ENCODE results near the gene TMEM25. TPM values are rescaled to one million over a fixed set of nuclear protein-coding genes. Genes with fewer than 3 reads are reported as not detected.

The TMEM25 gene
- polyA plus RNA-seq, 3 donors = 5.5 to 13.4 (median 6.4) TPM

DNA sequence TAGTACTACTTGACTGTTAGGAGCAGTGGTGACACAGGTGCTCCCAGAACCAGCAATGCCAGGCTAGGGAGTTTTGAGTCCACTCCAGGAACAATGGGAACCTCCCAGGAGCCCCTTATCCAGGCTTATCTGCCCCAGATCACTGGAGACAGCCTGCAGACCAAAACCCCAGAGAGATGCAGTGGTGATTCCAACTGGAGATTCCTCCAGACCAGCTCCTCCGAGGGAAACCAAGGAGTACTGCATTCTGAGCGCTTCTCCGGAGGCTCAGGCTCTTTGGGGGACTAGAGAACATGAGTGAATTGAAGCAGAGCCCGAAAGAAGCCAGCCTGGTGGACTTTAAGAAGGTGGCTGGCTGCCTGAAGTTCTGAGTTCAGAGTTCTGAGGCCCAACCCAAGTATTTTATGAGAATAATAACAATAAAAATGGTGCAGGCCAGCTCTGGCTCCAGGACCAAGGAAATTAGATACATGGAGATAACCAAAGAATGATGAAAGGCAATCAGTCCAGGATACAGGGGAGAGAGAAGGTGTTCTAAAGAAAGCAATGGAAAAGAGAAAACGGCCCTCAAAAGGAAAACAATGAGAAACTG lies 1.3 kb upstream of the TMEM25 start:
- WGBS, 3 donors = 58 to 80% (median 76%) methylated on average over 5 of the region's 5 CpGs
- H3K27ac ChIP-seq (ENCODE audit: low read depth, low read length) = no peak overlapping the region

DNA sequence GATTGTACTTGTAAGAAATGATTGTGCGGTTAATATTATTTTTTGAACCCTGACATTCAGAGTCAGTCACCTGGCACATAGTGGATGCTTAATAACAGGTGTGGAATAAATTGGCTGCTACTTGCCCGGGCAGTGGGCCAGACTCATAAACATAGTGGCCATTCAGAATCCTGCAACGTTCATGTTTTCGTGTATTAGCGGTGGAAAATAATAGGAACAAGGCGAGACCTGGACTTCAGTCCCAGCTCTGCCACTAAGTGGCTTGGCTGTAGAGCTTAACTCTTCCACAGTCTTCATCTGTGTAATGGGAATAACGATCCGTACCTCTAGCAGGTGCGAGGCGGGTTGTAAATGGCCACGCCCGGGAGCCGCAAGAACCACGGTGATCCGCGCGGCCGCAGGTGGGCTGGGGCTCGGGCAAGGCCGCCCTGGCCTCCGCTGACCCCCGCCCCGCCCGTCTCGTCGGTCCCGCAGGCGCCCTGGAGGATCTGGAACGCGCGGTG lies 761 bp upstream of the TMEM25 start:
- no peak overlapping the region for H3K27ac ChIP-seq (ENCODE audit: low read depth, low read length)
- 2 to 5% (median 3%) methylated on average over 23 to 31 of the region's 31 CpGs for WGBS, 3 donors

DNA sequence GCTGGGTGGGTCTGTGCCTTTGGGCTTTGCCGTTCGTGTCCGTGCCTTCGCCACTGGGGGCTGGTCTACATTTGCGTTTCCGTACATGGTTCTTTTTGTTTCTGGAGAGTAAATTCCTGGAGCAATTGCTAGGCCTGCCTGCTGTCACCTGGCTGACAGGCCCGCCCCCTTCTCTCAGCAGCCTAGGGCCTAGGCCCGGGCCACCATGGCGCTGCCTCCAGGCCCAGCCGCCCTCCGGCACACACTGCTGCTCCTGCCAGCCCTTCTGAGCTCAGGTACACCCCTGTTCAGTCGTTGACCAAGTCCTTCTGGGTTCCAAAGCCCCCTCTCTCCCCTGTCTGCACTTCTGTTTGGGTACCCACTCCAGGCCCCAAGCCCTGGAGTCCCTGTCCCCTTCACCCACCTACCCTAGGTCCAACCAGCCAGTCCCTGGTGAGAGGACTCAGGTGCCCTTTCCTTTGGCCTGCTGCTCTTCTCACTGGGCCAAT lies 649 bp downstream of the TMEM25 start:
- no peak overlapping the region for H3K27ac ChIP-seq (ENCODE audit: low read depth, low read length)
- 12 to 30% (median 26%) methylated on average over 12 of the region's 12 CpGs for WGBS, 3 donors

DNA sequence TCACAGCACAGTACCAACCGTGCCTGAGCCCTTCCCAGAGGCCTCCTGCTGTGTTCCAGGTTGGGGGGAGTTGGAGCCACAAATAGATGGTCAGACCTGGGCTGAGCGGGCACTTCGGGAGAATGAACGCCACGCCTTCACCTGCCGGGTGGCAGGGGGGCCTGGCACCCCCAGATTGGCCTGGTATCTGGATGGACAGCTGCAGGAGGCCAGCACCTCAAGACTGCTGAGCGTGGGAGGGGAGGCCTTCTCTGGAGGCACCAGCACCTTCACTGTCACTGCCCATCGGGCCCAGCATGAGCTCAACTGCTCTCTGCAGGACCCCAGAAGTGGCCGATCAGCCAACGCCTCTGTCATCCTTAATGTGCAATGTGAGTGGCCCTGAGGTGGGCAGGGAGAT lies 1.1 kb downstream of the TMEM25 start:
- H3K27ac ChIP-seq (ENCODE audit: low read depth, low read length) = no peak overlapping the region

GRCh38 chr11:118532852-118533768 lies 2.1 kb downstream of the TMEM25 start:
- 91 to 96% (median 93%) methylated on average over 18 to 19 of the region's 19 CpGs for WGBS, 3 donors
- no peak overlapping the region for H3K27ac ChIP-seq (ENCODE audit: low read depth, low read length)

More for the DNA sequence above, 1.1 kb downstream of the TMEM25 start:
- 74 to 94% (median 89%) methylated on average over 10 of the region's 10 CpGs for WGBS, 3 donors

DNA sequence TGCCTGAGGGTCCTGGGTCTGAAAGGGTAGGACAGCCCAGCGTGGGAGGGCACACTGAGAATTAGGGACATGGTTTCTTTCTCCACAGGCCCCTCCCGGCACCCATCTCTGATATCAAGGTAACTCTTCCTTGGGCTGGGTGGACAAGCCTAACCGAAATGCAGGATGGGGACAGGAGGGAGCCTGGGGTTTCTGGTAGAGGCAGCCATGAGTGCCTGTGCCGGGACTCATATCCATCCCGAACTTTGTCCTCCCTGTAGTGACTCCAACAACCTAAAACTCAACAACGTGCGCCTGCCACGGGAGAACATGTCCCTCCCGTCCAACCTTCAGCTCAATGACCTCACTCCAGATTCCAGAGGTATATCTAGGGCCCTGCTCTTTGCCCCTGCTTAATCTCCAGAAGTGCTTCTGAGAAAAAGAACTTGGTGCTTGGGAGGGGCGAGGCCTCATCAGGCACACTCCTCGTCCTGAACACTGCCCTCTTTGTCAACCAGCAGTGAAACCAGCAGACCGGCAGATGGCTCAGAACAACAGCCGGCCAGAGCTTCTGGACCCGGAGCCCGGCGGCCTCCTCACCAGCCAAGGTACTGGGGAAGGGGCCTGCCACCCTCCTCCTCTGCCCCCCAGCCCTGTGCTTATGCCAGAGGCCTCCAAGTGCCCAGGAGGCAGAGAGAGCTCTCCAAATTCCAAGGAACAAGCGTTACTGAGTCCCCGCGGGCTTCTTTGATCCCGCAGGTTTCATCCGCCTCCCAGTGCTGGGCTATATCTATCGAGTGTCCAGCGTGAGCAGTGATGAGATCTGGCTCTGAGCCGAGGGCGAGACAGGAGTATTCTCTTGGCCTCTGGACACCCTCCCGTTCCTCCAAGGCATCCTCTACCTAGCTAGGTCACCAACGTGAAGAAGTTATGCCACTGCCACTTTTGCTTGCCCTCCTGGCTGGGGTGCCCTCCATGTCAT lies 3.1 kb downstream of the TMEM25 start:
- no peak overlapping the region for H3K27ac ChIP-seq (ENCODE audit: low read depth, low read length)
- 75 to 84% (median 82%) methylated on average over 27 of the region's 27 CpGs for WGBS, 3 donors

DNA sequence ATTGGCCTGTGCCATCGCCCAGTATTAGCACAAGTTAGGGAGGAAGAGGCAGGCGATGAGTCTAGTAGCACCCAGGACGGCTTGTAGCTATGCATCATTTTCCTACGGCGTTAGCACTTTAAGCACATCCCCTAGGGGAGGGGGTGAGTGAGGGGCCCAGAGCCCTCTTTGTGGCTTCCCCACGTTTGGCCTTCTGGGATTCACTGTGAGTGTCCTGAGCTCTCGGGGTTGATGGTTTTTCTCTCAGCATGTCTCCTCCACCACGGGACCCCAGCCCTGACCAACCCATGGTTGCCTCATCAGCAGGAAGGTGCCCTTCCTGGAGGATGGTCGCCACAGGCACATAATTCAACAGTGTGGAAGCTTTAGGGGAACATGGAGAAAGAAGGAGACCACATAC lies 4.3 kb downstream of the TMEM25 start:
- H3K27ac ChIP-seq (ENCODE audit: low read depth, low read length) = no peak overlapping the region
- WGBS, 3 donors = 72 to 80% (median 76%) methylated on average over 9 of the region's 9 CpGs

DNA sequence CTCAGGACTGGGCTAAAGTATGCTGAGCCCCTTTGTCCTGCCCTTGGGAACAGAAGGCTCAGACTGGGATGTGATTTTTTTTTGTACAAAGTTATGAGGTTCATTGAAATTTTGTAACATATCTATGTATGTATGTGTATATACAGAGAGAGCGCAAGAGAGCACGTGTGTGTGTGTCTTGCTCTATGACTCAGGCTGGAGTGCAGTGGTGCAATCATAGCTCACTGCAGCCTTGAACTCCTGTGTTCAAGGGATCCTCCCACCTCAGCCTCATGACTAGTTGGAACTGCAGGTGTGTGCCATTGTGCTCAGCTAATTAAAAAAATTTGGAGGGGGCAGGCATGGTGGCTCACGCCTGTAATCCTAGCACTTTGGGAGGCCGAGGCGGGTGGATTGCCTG lies 5.7 kb downstream of the TMEM25 start:
- WGBS, 3 donors = 93 to 95% (median 94%) methylated on average over 5 of the region's 5 CpGs
- no peak overlapping the region for H3K27ac ChIP-seq (ENCODE audit: low read depth, low read length)

DNA sequence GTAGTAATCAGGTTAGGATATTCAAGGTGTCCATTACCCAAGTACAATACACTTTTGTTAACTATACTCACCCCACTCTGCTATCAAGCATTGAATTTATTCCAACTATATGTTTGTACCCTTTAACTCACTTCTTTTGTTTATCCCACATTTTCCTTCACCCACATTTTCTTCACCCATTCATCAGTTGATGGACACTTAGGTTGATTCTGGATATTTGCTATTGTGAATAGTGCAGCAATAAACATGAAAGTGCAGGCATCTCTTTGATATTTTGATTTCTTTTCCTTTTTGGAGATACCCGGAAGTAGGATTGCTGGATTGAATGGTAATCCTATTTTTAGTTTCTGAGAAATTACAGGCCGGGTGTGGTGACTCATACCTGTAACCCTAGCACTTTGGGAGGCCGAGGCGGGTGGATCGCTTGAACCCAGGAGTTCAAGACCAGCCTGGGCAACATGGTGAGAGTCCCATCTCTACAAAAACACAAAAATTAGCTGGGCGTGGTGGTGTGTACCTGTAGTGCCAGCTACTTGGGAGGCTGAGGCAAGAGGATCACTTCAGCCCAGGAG lies 6.5 kb downstream of the TMEM25 start:
- WGBS, 3 donors = 85 to 90% (median 89%) methylated on average over 6 of the region's 6 CpGs
- H3K27ac ChIP-seq (ENCODE audit: low read depth, low read length) = no peak overlapping the region

DNA sequence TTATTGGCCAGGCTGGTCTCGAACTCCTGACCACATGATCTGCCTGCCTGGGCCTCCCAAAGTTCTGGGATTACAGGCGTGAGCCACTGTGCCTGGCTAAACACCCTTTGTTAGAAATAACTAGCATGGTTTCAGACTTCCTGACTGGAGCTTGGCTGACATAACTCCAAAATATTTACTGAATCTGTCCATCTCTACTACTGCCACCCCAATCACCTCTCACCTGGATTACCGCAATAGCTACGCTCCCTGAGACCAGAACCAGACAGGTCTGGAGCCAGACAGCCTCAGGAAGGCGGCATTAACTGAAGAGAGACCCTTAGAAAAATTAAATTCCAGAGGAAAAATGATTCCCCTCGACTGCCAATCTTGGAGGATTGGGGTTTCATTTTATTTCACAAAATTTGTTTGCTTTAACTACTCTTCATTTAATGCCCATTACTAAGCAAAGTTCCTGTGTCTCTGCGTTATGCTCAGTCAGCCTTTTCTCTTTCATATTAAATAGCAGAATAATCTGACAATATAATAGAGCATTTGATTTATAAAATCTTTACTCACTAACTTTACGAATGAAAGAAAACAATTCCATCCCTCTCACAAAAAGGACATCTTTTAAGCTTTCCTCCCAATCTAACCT lies 13.1 kb downstream of the TMEM25 start:
- H3K27ac ChIP-seq (ENCODE audit: low read depth, low read length) = no peak overlapping the region
- 87 to 92% (median 90%) methylated on average over 8 of the region's 8 CpGs for WGBS, 3 donors

GRCh38 chr11:118544647-118545010 lies 13.6 kb downstream of the TMEM25 start:
- WGBS, 3 donors = 80 to 89% (median 80%) methylated on average over 3 of the region's 3 CpGs
- H3K27ac ChIP-seq (ENCODE audit: low read depth, low read length) = no peak overlapping the region

- no peak overlapping the region for H3K27ac ChIP-seq (ENCODE audit: low read depth, low read length)
- 83 to 88% (median 85%) methylated on average over 5 of the region's 5 CpGs for WGBS, 3 donors
Observed at GRCh38 chr11:118545533-118545932, 14.5 kb downstream of the TMEM25 start.

GRCh38 chr11:118547132-118547531 lies 16.1 kb downstream of the TMEM25 start:
- WGBS, 3 donors = 83 to 96% (median 96%) methylated on average over 2 of the region's 2 CpGs
- no peak overlapping the region for H3K27ac ChIP-seq (ENCODE audit: low read depth, low read length)

GRCh38 chr11:118552341-118552740 lies 21.3 kb downstream of the TMEM25 start:
- no peak overlapping the region for H3K27ac ChIP-seq (ENCODE audit: low read depth, low read length)
- 85 to 88% (median 88%) methylated on average over 4 of the region's 4 CpGs for WGBS, 3 donors

DNA sequence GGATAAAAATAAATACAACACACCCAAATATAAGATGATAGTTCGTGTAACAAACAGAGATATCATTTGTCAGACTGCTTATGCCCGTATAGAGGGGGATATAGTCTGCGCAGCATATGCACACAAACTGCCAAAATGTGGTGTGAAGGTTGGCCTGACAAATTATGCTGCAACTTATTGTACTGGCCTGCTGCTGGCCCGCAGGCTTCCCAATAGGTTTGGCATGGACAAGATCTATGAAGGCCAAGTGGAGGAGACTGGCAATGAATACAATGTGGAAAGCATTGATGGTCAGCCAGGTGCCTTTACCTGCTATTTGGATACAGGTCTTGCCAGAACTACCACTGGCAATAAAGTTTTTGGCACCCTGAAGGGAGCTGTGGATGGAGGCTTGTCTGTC lies 29.8 kb downstream of the TMEM25 start:
- no peak overlapping the region for H3K27ac ChIP-seq (ENCODE audit: low read depth, low read length)
- WGBS, 3 donors = 86 to 96% (median 94%) methylated on average over 4 of the region's 4 CpGs

DNA sequence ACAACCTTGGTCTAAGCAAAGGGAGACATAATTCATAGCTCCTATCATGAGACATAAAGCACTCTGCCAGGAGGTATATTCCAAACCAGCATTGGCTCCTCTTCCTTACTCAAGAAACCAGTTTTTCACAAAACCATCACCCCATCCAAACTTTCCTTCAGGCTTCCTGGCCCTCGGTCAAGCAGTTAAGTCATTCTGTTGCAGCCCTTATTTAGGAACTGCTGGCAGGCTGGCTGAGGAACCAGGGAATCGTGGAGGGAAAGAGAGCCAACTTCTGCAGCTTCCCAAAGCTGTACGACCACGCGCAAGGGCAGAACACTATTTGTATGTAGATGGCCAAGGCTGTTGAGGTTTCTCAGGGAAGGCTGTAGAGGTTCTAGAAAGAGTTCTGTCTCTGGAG lies 34.1 kb downstream of the TMEM25 start:
- WGBS, 3 donors = 38 to 51% (median 38%) methylated on average over 5 of the region's 5 CpGs
- no peak overlapping the region for H3K27ac ChIP-seq (ENCODE audit: low read depth, low read length)

GRCh38 chr11:118569670-118570069 lies 38.7 kb downstream of the TMEM25 start:
- WGBS, 3 donors = 81 to 97% (median 89%) methylated on average over 1 to 2 of the region's 2 CpGs
- no peak overlapping the region for H3K27ac ChIP-seq (ENCODE audit: low read depth, low read length)

GRCh38 chr11:118570787-118571186 lies 39.8 kb downstream of the TMEM25 start:
- no peak overlapping the region for H3K27ac ChIP-seq (ENCODE audit: low read depth, low read length)
- 95 to 100% (median 95%) methylated on average over 1 of the region's 1 CpG for WGBS, 3 donors

Measured in adipose tissue (tissue), 3 donors.